CD4-positive, alpha-beta T cell (primary cell): ENCODE data around the gene FBXL3. TPM values are rescaled to one million over a fixed set of nuclear protein-coding genes. Genes with fewer than 3 reads are reported as not detected.
A peak's percentile ranks its signal among the peaks of the same experiment; 100 is the strongest.

ENCODE experiments used
- ATAC-seq: fragments of 200-7000 bp; cut with Tn5 transposase; one replicate; pipeline ENCODE4 v1.10.0; 2022; ENCODE audit warnings: mild to moderate bottlenecking; ENCODE audit not compliant: poor library complexity
- CTCF ChIA-PET: fragments of 350-600 bp; sonication (Branson Sonifier 250); formaldehyde crosslinking; loops from one replicate; lab custom pipeline; 2021; ENCODE audit warnings: antibody characterized with exemption, inconsistent platforms; lab: Charles Lee
- POLR2A ChIA-PET: fragments of 350-600 bp; sonication (Branson Sonifier 250); formaldehyde crosslinking; loops from one replicate; lab custom pipeline; 2021; ENCODE audit warnings: antibody characterized with exemption, inconsistent platforms; lab: Charles Lee
- DNase-seq, 14 experiments: peaks; one replicate each; pipeline ENCODE4 v3.0.0-alpha.2; 2013 to 2020; ENCODE audit warnings: mixed read lengths in 2 of 14
- H3K27ac ChIP-seq, 2 donors: one replicate each; pipeline versions ENCODE4 v1.5.1 to v1.7.0; 2013; ENCODE audit warnings: low read length in 2 of 2, low read depth in 1 of 2, mild to moderate bottlenecking in 1 of 2
- H3K27me3 ChIP-seq, 2 experiments: 1 replicate in 1 of 2; 2 replicates in 1 of 2; pipeline versions ENCODE4 v1.6.1 to v1.7.0; 2013; ENCODE audit warnings: low read length in 2 of 2, control low read depth in 1 of 2, mild to moderate bottlenecking in 1 of 2, moderate library complexity in 1 of 2; ENCODE audit not compliant: insufficient read depth in 2 of 2, control insufficient read depth in 1 of 2
- H3K36me3 ChIP-seq: one replicate; pipeline ENCODE4 v1.6.1; 2013; ENCODE audit warnings: low read length, control low read depth; ENCODE audit not compliant: insufficient read depth
- H3K4me1 ChIP-seq: one replicate; pipeline ENCODE4 v1.6.1; 2013; ENCODE audit warnings: low read length, control low read depth; ENCODE audit not compliant: insufficient read depth
- H3K4me3 ChIP-seq: one replicate; pipeline ENCODE4 v1.5.1; 2013; ENCODE audit warnings: mild to moderate bottlenecking, low read length, moderate library complexity
- H3K9me3 ChIP-seq, 2 experiments: 1 replicate in 1 of 2; 2 replicates in 1 of 2; pipeline versions ENCODE4 v1.6.1 to v1.7.0; 2013; ENCODE audit warnings: low read length in 2 of 2, mild to moderate bottlenecking in 2 of 2, control low read depth in 1 of 2, moderate library complexity in 1 of 2; ENCODE audit not compliant: control insufficient read depth in 1 of 2, insufficient read depth in 1 of 2
- H3K27ac Mint-ChIP-seq: one replicate; pipeline ENCODE4 v1.8.0; 2020; ENCODE audit warnings: mixed read lengths
- H3K27me3 Mint-ChIP-seq: one replicate; pipeline ENCODE4 v1.8.0; 2021; ENCODE audit warnings: mixed read lengths
- H3K36me3 Mint-ChIP-seq: one replicate; pipeline ENCODE4 v1.8.0; 2021; ENCODE audit warnings: low read depth, mixed read lengths
- H3K4me1 Mint-ChIP-seq: one replicate; pipeline ENCODE4 v1.8.0; 2021; ENCODE audit warnings: low read depth, mixed read lengths
- H3K4me3 Mint-ChIP-seq: one replicate; pipeline ENCODE4 v1.8.0; 2020; ENCODE audit warnings: mild to moderate bottlenecking, mixed read lengths
- H3K9me3 Mint-ChIP-seq: one replicate; pipeline ENCODE4 v1.8.0; 2020; ENCODE audit warnings: mixed read lengths
- intact Hi-C, 2 experiments: fragments of 100-400 bp; cut with DNase I in 1 of 2; cut with micrococcal nuclease in 1 of 2; formaldehyde crosslinking; loops; one replicate each; pipeline versions ENCODE4 v1.15.1 to v1.9.0; 2023 to 2025; cut with DNase I, micrococcal nuclease
- total RNA-seq, 174 experiments: library from RNA in 2 of 174; stranded (reverse) in 2 of 174; gene quantifications; one replicate each; pipeline ENCODE4 v1.2.3 and lab custom pipeline; 2021 to 2026
- TF ChIP-seq, protein P1 (sequence below): fragments of 200-600 bp; IDR thresholded peaks from one replicate; pipeline ENCODE4 v1.8.0; 2022; ENCODE audit warnings: antibody characterized with exemption, mild to moderate bottlenecking

Gene FBXL3
- total RNA-seq, 2 experiments from 2014 or later, result 88.7 to 90.4 TPM

DNA sequence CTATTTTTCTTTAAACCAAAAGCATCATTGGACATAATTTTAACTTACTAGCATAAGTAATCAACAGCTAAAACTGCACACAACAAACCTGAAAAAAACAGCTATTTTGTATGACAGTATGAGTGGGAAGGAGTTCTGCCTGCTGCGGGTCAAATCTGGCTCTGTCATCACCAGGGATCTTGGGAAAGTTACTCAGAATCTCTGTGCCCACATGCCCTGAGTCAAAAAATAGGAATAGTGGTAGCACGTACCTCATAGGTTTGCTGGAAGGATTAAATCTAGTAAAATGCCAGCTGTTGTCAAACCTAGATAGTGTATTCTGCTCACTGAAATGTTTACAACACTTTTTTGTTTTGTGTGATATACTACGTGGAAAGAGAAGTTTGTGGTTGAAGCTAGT, 33.9 kb downstream of the FBXL3 start:
- H3K4me1 Mint-ChIP-seq, result peaks cover 62% of the 10 kb centered on the region
- TF ChIP-seq, protein P1, sequence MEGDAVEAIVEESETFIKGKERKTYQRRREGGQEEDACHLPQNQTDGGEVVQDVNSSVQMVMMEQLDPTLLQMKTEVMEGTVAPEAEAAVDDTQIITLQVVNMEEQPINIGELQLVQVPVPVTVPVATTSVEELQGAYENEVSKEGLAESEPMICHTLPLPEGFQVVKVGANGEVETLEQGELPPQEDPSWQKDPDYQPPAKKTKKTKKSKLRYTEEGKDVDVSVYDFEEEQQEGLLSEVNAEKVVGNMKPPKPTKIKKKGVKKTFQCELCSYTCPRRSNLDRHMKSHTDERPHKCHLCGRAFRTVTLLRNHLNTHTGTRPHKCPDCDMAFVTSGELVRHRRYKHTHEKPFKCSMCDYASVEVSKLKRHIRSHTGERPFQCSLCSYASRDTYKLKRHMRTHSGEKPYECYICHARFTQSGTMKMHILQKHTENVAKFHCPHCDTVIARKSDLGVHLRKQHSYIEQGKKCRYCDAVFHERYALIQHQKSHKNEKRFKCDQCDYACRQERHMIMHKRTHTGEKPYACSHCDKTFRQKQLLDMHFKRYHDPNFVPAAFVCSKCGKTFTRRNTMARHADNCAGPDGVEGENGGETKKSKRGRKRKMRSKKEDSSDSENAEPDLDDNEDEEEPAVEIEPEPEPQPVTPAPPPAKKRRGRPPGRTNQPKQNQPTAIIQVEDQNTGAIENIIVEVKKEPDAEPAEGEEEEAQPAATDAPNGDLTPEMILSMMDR, result no peak

DNA sequence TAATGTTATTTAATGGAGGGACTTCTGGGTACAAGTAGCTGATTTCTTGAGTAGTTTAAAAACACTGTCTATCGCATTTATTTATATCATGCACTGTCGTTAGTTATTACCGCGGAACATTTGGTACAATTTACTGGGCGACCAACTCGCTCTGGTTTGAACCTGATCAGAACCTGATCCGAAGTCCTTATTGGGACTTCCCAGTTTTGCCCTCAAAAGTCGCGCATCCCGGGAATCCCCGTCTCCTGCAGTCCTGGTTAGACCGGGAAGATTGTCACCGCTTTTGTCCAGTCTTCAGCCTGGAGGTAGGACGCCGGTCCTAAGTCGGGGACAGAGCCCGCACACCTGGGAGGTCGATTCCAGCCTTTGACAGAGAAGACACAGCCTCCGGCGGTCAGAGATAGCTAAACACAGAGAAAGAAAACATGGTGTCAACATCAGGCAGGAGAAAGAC, 34.4 kb downstream of the FBXL3 start:
- H3K27ac Mint-ChIP-seq, result peak overlapping the region; percentile 99
- no peaks in the 10 kb centered on the region for H3K9me3 ChIP-seq
- H3K36me3 ChIP-seq, result peaks cover 10% of the 10 kb centered on the region
- H3K4me3 Mint-ChIP-seq, result peak overlapping the region; percentile 97
- H3K9me3 Mint-ChIP-seq, result no peaks in the 10 kb centered on the region
- DNase-seq, result peak in 8 of 14 experiments; percentile 4 to 62 (median 32)
- ChIA-PET CTCF (interaction anchor here (1.0 to 2.5 kb wide), 4 partner anchors 8 to 34 kb away, joined by 3 to 15 read pairs (median 10); partner anchors contain the start of gene FBXL3), POLR2A (interaction anchor here (1.0 to 5.9 kb wide), 16 partner anchors 11 to 1666 kb away, joined by 3 to 211 read pairs (median 12); partner anchors contain the start of genes FBXL3, KCTD12 and SLAIN1)
- H3K36me3 Mint-ChIP-seq, result peaks cover 54% of the 10 kb centered on the region
- TF ChIP-seq, protein P1, result no peak
- H3K4me1 ChIP-seq, result peaks cover 30% of the 10 kb centered on the region
- peak overlapping the region; percentile 72 for H3K4me3 ChIP-seq
- H3K27me3 Mint-ChIP-seq, result no peaks in the 10 kb centered on the region
- ATAC-seq, result no peak
- peak overlapping the region; percentile 84 to 89 for H3K27ac ChIP-seq
- intact Hi-C loops, result loop anchor here (2.0 to 10.0 kb wide), 6 partner anchors 34 to 1448 kb away; partner anchors contain the start of genes KCTD12 (in 2 of the 2), MYCBP2 (in 2 of the 2), FBXL3 (in 1 of the 2) and SLAIN1 (in 1 of the 2)
- no peaks in the 10 kb centered on the region for H3K27me3 ChIP-seq
- H3K4me1 Mint-ChIP-seq, result peaks cover 60% of the 10 kb centered on the region

More for the DNA sequence above, 33.9 kb downstream of the FBXL3 start:
- no peak for DNase-seq
- ATAC-seq, result no peak
- no peaks in the 10 kb centered on the region for H3K9me3 ChIP-seq
- H3K27me3 ChIP-seq, result no peaks in the 10 kb centered on the region
- H3K4me3 ChIP-seq, result peak overlapping the region; percentile 72
- H3K4me3 Mint-ChIP-seq, result peak overlapping the region; percentile 97
- no peaks in the 10 kb centered on the region for H3K9me3 Mint-ChIP-seq
- H3K27ac Mint-ChIP-seq, result peak overlapping the region; percentile 99
- H3K4me1 ChIP-seq, result peaks cover 30% of the 10 kb centered on the region
- no peaks in the 10 kb centered on the region for H3K27me3 Mint-ChIP-seq
- H3K27ac ChIP-seq, result peak overlapping the region; percentile 84 to 89
- peaks cover 58% of the 10 kb centered on the region for H3K36me3 Mint-ChIP-seq
- H3K36me3 ChIP-seq, result peaks cover 12% of the 10 kb centered on the region
- ChIA-PET CTCF (interaction anchor here (1.0 to 2.5 kb wide), 4 partner anchors 8 to 33 kb away, joined by 3 to 15 read pairs (median 10); partner anchors contain the start of gene FBXL3), POLR2A (interaction anchor here (1.0 to 5.9 kb wide), 14 partner anchors 11 to 1666 kb away, joined by 3 to 211 read pairs (median 12); partner anchors contain the start of genes FBXL3, KCTD12 and SLAIN1)
- intact Hi-C loops, result loop anchor here (2.0 to 10.0 kb wide), 6 partner anchors 34 to 1448 kb away; partner anchors contain the start of genes KCTD12 (in 2 of the 2), MYCBP2 (in 2 of the 2), FBXL3 (in 1 of the 2) and SLAIN1 (in 1 of the 2)

DNA sequence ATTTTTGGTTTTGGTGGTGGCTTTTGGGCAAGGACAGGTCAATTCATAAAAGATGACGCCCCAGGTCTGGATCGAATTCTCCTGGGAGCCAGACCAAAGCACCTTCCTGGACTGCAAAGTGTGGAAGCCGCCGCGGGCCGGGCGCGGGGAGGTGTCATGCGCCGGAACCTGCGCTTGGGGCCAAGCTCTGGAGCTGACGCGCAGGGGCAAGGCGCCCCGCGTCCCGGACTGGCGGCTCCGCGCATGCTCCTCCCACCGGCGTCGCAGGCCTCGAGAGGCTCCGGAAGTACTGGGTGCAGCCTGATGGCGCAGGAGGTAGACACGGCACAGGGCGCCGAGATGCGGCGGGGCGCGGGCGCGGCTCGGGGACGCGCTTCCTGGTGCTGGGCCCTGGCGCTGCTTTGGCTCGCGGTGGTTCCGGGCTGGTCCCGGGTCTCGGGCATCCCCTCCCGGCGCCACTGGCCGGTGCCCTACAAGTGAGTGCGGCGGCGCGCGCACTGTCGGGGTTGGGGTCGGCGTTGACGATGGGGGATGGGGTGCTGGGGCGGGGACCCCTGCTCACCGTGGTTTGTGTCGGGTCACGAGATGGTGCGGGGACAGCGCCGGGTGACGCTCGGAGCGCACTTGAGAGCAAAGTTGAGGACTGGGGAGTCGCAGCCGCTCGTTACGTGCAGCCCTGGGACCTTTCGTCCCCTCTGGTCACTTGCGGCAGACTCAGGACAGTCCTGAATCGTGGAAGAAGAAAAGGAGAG, 35.0 kb downstream of the FBXL3 start, which contains the start of gene CLN5:
CLN5 (plus strand) TSS at position 286 of the 752 bp plus-strand sequence; CDS start at position 304, 18 bp downstream.
- H3K4me3 ChIP-seq, result peak within 1 kb of the TSS; percentile 72
- H3K27me3 ChIP-seq, result no peaks in the 10 kb centered on the region
- peak within 1 kb of the TSS; percentile 89 to 95 for H3K27ac ChIP-seq
- POLR2A ChIA-PET, result interaction anchor here (0.7 to 5.9 kb wide), 26 partner anchors 8 to 1688 kb away, joined by 3 to 211 read pairs (median 6); partner anchors contain the start of genes COMMD6, FBXL3, KCTD12 and MYCBP2
- Mint-ChIP-seq H3K27me3 (no peaks in the 10 kb centered on the region), H3K9me3 (no peaks in the 10 kb centered on the region), H3K4me3 (peak within 1 kb of the TSS; percentile 97), H3K36me3 (peaks cover 47% of the 10 kb centered on the region), H3K27ac (peak within 1 kb of the TSS; percentile 99), H3K4me1 (peaks cover 60% of the 10 kb centered on the region)
- TF ChIP-seq, protein P1, result no peak
- H3K36me3 ChIP-seq, result peaks cover 6% of the 10 kb centered on the region
- no peaks in the 10 kb centered on the region for H3K9me3 ChIP-seq
- CTCF ChIA-PET, result interaction anchor here (1.0 to 2.5 kb wide), 5 partner anchors 9 to 112 kb away, joined by 3 to 15 read pairs (median 5); partner anchors contain the start of gene FBXL3
- DNase-seq (peak; percentile 89 to 99 (median 95)), ATAC-seq (peak; percentile 85)
- intact Hi-C loops, result loop anchor here (2.0 to 10.0 kb wide), 6 partner anchors 35 to 1447 kb away; partner anchors contain the start of genes KCTD12 (in 2 of the 2), MYCBP2 (in 2 of the 2), FBXL3 (in 1 of the 2) and SLAIN1 (in 1 of the 2)
- peaks cover 30% of the 10 kb centered on the region for H3K4me1 ChIP-seq
